HG03175 (cell line): ENCODE results near the gene EXOC4.

Experiments
- ATAC-seq: cut with Tn5 transposase; IDR thresholded peaks from one replicate; pipeline ENCODE4 v1.9.1; 2021; ENCODE audit warnings: mild to moderate bottlenecking, moderate library complexity; ENCODE audit not compliant: unreplicated experiment

Gene EXOC4

GRCh38 chr7:133358708-133359107, 105.8 kb downstream of the EXOC4 start:
- ATAC-seq, result no peak

DNA sequence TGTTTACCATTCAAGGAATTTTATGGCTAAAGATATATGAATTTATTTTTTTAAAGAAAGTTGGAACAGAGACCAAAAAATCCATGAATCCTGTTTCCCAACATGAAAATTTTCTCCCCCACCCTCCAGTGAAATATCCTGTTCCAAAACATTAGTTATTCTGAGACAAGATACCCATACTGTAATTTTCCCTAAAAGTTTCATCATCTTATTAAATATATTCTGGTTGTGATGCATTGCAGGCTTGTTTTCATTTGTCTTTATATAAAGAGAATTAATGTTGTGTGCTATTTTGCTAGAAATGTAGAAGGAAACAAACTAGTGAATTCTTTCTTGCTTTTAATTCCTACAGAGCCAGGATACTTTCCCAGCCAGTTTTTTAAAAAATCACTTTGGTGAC, 106.6 kb downstream of the EXOC4 start:
- ATAC-seq, result no peak

DNA sequence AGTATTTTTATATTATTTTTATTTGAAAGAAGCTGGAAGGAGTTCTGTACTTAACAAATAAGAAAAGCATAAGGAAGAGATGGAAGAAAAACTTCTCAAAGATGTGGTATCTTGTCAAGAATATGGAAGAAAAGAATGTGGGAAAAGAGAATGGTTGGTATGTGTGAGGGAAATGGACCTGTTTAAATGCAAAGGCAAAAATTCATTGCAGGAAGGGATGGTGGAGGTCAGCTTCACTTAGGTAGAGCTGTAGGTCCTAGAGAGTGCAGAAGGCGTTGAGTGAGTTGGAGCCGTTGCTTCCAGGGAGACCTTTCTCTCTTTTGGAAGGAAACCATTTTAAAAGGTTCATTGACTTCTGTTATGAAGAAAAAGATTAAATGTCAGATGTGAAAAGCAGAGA, 107.3 kb downstream of the EXOC4 start:
- no peak for ATAC-seq

DNA sequence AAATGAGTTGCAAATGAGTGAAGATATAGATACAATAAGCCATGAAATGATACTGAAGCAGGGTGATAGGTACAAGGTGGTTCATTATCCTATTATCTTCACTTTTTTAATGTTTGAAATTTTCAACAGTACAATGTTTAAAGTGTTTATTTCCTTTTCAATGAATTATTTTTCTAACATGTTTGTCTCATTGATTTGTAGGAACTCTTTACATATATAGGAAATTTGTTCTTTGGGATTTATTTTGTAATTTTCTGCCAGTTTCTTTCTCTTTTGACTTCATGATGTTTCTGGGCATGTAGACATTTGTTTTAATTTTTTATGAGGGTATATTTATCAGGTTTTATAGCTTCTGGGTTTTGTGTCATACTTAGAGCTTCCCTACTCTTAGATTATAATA, 108.9 kb downstream of the EXOC4 start:
- no peak for ATAC-seq

DNA sequence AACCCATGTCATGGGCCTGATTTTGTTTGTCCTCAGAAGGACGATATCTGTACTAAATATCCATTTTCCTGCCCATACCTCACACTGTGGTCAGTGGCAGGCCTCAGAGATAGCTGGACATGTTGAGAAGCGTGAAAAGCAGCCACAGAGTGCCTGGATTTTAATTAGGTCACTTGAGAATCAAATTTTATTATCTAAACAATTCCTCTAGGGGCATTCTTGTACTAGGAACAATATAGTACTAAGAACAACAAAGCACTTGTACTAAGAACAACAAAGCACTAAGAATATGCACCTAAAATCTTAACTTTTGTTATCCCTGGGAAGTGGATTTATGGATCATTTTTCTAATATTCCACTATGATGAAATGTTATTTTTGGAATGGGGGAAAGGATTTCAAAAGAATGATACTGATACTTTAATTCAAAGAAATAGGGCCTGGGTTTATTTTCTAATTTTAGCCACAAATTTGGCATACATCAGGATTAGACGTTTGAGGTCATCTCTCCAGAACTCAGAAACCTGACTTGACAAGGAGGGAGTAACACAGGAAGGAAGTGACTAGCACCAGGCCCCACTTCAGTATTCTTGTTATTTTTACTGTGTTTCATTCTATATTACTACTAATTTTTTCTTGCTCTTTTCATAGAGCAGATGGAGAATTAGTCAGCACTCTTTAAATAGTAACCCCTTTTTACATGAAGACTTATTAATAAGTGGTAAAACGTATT, 112.2 kb downstream of the EXOC4 start:
- no peak for ATAC-seq

DNA sequence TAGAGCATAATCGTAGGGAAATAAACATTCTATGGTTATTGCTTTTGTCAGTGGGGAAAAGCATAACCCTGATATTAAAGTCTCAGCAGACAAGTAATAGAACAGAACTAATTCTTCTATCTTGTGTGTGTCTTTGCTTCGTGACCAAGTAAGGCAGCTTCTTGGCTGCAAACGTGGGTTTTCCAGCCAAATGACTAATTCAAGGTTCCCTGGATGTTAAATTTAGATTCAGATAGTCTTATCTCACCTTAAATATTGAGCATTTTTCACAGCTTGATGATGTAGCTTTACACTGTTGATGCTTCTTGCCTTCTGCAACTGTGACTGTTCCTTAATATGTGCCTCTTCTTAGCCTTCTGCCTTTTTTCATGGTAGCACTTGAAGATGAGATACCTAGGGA, 113.0 kb downstream of the EXOC4 start:
- no peak for ATAC-seq

DNA sequence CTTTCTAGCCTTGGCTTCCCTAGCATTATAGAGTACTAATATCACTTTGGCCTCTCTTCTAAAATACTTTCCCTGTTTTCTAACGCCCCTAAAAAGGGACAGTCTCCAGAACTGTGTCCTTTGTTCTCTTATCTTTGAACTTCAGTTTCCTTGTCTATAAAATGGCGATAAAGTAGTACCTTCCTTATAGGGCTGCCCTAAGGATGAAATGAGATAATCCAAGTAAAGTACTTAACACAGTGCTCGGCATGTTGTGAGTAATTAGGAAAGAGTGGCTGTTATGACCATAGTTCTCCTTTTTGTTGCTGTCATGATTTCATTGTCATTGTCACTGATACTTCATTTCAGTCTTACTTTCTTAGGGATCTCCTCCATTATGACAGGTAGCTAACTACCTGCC, 114.7 kb downstream of the EXOC4 start:
- no peak for ATAC-seq

- ATAC-seq, result no peak
These were observed 116.3 kb downstream of the EXOC4 start for GRCh38 chr7:133369130-133369529.

DNA sequence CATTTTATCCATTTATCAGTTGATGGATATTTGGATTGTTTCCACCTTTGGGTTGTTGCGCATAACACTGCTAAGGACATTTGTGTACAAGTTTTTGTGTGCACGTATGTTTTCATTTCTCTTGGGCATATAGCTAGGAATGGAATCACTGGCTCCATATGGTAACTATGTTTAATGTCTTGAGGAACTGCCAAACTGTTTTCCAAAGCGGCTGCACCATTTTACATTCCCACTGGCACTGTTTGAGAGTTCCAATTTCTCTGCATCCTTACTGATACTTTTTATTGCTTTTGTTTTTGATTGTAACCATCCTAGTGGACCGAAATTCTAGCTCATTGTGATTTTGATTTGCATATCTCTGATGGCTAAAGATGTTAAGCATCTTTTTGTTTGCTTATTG, 118.7 kb downstream of the EXOC4 start:
- no peak for ATAC-seq

DNA sequence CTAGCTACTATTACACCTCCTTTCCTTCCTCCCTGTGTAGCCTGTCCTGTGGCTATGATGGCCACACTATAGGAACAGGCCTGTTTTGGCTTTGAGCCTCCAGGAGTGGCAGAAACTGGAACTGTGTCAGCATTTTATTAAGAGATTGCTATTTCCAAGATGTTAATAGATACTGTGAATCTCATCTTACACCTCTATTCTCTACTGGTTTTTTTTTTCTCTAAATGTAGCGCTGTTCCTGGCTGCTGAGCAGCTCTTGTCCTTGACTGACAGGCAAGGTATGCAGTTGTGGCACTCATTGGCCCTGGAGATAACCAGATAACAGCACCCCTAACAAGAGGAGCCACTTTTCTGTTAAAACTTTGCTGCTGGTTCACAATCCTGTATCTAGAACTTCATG, 119.5 kb downstream of the EXOC4 start:
- no peak for ATAC-seq

DNA sequence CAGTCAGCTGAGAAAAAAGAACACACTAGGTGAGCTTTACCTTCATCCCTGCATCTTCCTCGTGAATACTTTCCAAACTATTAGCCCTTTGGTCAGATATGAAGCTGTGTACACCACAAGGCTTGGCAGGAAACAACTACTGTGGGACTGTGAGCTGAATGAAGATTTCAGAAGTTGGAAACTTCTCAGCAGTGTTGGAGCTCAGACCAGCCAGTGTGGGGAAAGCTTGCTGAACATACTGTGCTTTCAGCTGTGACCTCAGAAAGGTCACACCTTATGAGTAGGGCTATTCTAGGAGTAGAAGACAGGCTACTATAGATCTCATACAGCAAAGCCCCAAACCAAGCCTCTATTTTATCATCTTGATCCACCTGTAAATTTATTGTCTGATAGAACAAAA, 123.6 kb downstream of the EXOC4 start:
- ATAC-seq, result no peak

DNA sequence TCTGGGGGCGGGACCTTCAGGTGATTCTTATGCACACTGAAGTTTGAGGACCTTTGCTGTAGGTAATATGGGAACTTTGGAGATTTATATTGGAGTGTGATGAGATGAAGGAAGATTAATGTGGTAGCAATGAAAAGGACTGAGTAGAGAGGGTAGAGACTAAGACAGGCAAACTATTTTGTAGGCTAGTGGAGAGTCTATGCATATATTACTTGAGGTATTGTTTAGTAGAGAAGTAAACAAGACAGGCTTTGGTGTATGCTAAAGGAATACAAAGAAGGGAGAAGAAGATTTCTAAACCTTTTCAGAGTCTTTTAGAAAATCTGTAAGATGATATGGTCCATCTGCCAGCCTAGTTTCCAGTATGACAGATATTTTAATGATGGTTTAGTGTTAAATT, 129.1 kb downstream of the EXOC4 start:
- no peak for ATAC-seq

- no peak for ATAC-seq
These were observed 130.1 kb downstream of the EXOC4 start for GRCh38 chr7:133382775-133383559.

GRCh38 chr7:133386205-133386604, 133.3 kb downstream of the EXOC4 start:
- ATAC-seq, result no peak

GRCh38 chr7:133389727-133390126, 136.8 kb downstream of the EXOC4 start:
- ATAC-seq, result no peak

- ATAC-seq, result no peak
These were observed 138.3 kb downstream of the EXOC4 start for GRCh38 chr7:133391206-133391605.

DNA sequence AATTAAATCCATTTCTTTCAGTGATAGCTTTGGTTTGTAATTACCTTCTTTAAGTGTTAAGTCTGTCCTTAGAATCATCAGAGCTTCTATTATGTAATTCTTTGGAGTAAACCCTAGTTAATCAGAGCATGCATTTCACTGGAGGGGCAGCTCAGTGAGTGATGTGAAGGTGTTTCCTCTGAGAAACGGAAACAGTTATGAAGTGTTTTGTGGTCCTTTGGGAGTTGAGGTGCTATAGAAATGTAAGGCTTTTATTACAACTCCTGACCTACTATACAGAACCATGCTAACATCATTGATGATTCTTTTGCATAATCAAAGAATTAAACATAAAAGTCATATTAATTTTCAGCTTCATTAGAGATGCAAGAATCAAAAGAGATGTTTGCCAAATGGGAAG, 141.5 kb downstream of the EXOC4 start:
- peak; percentile 56 for ATAC-seq

DNA sequence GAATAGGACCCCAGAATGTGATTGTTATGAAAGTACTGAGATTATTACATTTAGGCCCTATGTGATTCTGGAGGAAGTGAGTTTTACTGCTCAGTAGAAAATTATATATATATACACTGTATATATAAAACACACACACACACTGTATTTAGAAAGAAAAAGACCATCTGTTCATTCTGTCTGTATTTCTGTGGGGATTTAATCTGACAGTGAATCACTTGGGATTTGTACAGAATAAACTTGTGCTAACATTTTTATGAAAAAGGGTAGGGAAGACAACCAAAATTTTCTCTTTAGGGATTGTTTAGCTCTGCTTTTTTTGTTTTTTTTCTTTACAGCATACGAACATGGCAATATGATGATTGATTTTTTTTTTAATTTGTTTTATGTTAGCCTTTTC, 142.7 kb downstream of the EXOC4 start:
- no peak for ATAC-seq

GRCh38 chr7:133398506-133398905, 145.6 kb downstream of the EXOC4 start:
- no peak for ATAC-seq

DNA sequence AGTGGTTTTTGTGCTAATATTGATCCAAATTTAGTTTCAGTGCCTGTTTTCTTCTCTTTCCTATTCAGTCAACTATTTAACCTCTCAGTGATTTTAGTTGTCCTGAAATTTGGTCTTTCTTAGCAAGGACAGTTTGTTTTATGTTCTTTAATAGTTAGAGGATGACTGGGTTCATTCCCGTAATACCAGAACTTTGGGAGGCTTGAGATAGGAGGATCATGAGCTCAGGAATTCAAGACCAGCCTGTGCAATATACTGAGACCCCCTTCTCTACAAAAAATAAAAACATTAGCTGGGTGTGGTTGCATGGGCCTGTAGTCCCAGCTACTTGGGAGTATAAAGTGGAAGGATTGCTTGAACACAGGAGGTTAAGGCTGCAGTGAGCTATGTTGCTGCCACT, 148.3 kb downstream of the EXOC4 start:
- no peak for ATAC-seq

- ATAC-seq, result no peak
These were observed 155.3 kb downstream of the EXOC4 start for GRCh38 chr7:133408212-133408611.

GRCh38 chr7:133409421-133409820, 156.5 kb downstream of the EXOC4 start:
- ATAC-seq, result no peak

- no peak for ATAC-seq
These were observed 157.1 kb downstream of the EXOC4 start for GRCh38 chr7:133409966-133410365.
